HEK293T (cell line): ENCODE results near the gene UNC5CL.
A peak's percentile ranks its signal among the peaks of the same experiment; 100 is the strongest.

Experiments
- CTCF ChIA-PET: fragments of 350-600 bp; formaldehyde crosslinking; extraction: SDS; loops from one replicate; lab custom pipeline; 2021; ENCODE audit warnings: antibody characterized with exemption, inconsistent platforms; lab: Yijun Ruan, JAX
- POLR2A ChIA-PET: fragments of 350-600 bp; formaldehyde crosslinking; extraction: SDS; loops from one replicate; lab custom pipeline; 2020; ENCODE audit warnings: antibody characterized with exemption, inconsistent platforms; lab: Yijun Ruan, JAX
- DNase-seq: peaks from one replicate; pipeline ENCODE4 v3.0.0; 2012; ENCODE audit warnings: mixed read lengths; ENCODE audit errors: extremely low spot score
- ARNT ChIP-seq: fragments of 450-650 bp; IDR thresholded peaks from 2 replicates; pipeline ENCODE4 v1.6.1; 2017; ENCODE audit warnings: mild to moderate bottlenecking
- BHLHE40 ChIP-seq: fragments of 450-650 bp; IDR thresholded peaks from 2 replicates; pipeline ENCODE4 v1.6.1; 2016; ENCODE audit warnings: mild to moderate bottlenecking, moderate library complexity, borderline replicate concordance
- CTBP1 ChIP-seq: fragments of 450-650 bp; IDR thresholded peaks from 2 replicates; pipeline ENCODE4 v1.6.1; 2016; ENCODE audit warnings: borderline replicate concordance
- ELF4 ChIP-seq: fragments of 450-650 bp; IDR thresholded peaks from 2 replicates; pipeline ENCODE4 v1.6.1; 2017; ENCODE audit warnings: antibody characterized with exemption
- FOXA1 ChIP-seq: fragments of 450-650 bp; IDR thresholded peaks from 2 replicates; pipeline ENCODE4 v1.6.1; 2016; ENCODE audit warnings: mild to moderate bottlenecking
- FOXK2 ChIP-seq: fragments of 450-650 bp; IDR thresholded peaks from 2 replicates; pipeline ENCODE4 v1.6.1; 2016; ENCODE audit warnings: mild to moderate bottlenecking
- FOXM1 ChIP-seq: fragments of 450-650 bp; IDR thresholded peaks from 2 replicates; pipeline ENCODE4 v1.6.1; 2017; ENCODE audit warnings: mild to moderate bottlenecking, borderline replicate concordance
- HDGF ChIP-seq: fragments of 450-650 bp; IDR thresholded peaks from 2 replicates; pipeline ENCODE4 v1.6.1; 2017; ENCODE audit warnings: antibody characterized with exemption, borderline replicate concordance
- L3MBTL2 ChIP-seq: fragments of 450-650 bp; conservative IDR thresholded peaks from 2 replicates; pipeline ENCODE4 v1.6.1; 2016; ENCODE audit warnings: mild to moderate bottlenecking
- LEF1 ChIP-seq: fragments of 450-650 bp; IDR thresholded peaks from 2 replicates; pipeline ENCODE4 v1.6.1; 2017; ENCODE audit warnings: mild to moderate bottlenecking, borderline replicate concordance
- NFRKB ChIP-seq: fragments of 450-650 bp; IDR thresholded peaks from 2 replicates; pipeline ENCODE4 v1.6.1; 2016; ENCODE audit warnings: mild to moderate bottlenecking, moderate library complexity
- PKNOX1 ChIP-seq: fragments of 450-650 bp; IDR thresholded peaks from 2 replicates; pipeline ENCODE4 v1.6.1; 2016
- SP1 ChIP-seq: fragments of 450-650 bp; IDR thresholded peaks from 2 replicates; pipeline ENCODE4 v1.6.1; 2017
- SUZ12 ChIP-seq: fragments of 450-650 bp; IDR thresholded peaks from 2 replicates; pipeline ENCODE4 v1.6.1; 2016; ENCODE audit warnings: mild to moderate bottlenecking
- TARDBP ChIP-seq: fragments of 450-650 bp; IDR thresholded peaks from 2 replicates; pipeline ENCODE4 v1.6.1; 2016
- ZNF384 ChIP-seq: fragments of 450-650 bp; IDR thresholded peaks from 2 replicates; pipeline ENCODE4 v1.6.1; 2016

The UNC5CL gene

GRCh38 chr6:41000248-41000647, 38.8 kb downstream of the UNC5CL start:
- DNase-seq: no peak
- TF ChIP-seq TARDBP: no peak
- CTCF ChIA-PET: interaction anchor here (0.9 to 1.2 kb wide), 3 partner anchors 8 to 23 kb away, joined by 3 to 4 read pairs (median 3); no protein-coding TSS in a partner anchor
- POLR2A ChIA-PET: no interaction called here

GRCh38 chr6:40999569-40999968, 39.5 kb downstream of the UNC5CL start:
- DNase-seq: peak; percentile 66
- TF ChIP-seq FOXK2 (no peak), SUZ12 (no peak), PKNOX1 (no peak), HDGF (no peak), FOXM1 (no peak), ELF4 (no peak)
- POLR2A ChIA-PET: interaction anchor here (0.7 to 3.1 kb wide), 2 partner anchors 28 to 39 kb away, joined by 3 to 13 read pairs; no protein-coding TSS in a partner anchor
- CTCF ChIA-PET: interaction anchor here (0.5 to 2.5 kb wide), 6 partner anchors 9 to 37 kb away, joined by 3 to 10 read pairs (median 4); no protein-coding TSS in a partner anchor

DNA sequence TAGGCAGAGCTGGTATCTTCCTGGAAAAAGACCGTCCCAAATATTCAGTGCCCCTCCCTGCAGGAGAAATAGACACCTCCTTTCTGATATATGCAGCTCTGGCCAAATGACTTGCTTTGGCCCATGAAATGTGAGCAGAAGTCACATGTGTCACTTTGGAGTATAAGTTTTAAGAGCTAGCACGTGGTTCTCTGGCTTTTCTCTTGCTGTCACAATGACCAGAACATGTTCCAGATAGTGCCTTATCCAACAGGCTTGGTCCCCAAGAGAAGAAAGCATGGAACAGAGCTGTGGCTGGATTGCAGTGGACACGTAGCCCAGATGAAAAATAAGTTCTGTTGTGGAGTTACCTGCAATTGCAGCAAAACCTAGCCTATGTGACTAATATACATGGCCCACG, 40.4 kb downstream of the UNC5CL start:
- POLR2A ChIA-PET: interaction anchor here (3.1 kb wide), 1 partner anchor 29 kb away, joined by 13 read pairs; no protein-coding TSS in a partner anchor
- TF ChIP-seq ARNT: no peak
- no peak for TF ChIP-seq FOXM1
- no peak for TF ChIP-seq PKNOX1
- no peak for TF ChIP-seq L3MBTL2
- TF ChIP-seq ELF4: no peak
- TF ChIP-seq BHLHE40: no peak
- TF ChIP-seq ZNF384: no peak
- TF ChIP-seq NFRKB: no peak
- no peak for TF ChIP-seq HDGF
- no peak for TF ChIP-seq LEF1
- TF ChIP-seq SUZ12: no peak
- TF ChIP-seq TARDBP: no peak
- TF ChIP-seq FOXK2: no peak
- no peak for TF ChIP-seq FOXA1
- no peak for TF ChIP-seq CTBP1
- no peak for TF ChIP-seq SP1
- CTCF ChIA-PET: interaction anchor here (0.5 to 2.5 kb wide), 6 partner anchors 8 to 104 kb away, joined by 3 to 10 read pairs (median 3); no protein-coding TSS in a partner anchor
- DNase-seq: no peak

DNA sequence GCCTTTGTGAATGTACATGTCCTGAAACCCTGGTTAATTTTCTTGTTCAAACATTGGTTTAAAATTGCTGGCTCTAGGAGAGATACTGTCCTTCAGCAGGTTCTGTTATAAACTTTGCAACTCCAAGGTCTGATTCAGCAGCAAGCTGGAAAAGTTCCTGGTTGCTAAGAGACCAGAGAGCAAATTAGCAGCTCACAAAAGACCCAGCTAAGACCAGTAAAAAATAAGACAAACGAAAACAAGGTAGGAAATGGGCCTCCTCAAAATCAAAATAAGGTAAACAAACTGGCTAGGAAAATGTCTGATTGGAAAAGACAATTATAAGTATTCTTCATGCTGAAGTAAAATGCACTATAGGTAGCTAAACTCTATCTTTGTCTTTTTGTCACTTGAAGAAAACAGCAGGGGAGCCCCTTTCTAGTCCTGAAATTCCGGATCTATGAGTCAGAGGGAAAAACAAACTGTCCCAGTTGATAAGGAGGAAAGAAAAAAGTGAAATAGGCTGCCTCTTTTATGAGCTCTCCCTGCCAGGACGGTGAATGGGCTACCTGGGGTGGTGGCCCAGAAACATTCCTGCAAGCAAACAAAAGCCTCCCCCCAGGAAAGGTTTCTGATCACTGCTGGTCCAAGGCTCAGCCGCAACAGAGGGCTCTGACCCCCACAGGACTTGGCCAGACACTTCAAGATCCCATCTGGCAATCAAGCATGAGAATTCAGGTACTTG, 41.6 kb downstream of the UNC5CL start:
- 0 out of 2 replicates have a peak, but pooled peaks have one; percentile 8 for TF ChIP-seq CTBP1
- TF ChIP-seq L3MBTL2: no peak
- ChIA-PET CTCF (interaction anchor here (0.6 to 2.5 kb wide), 4 partner anchors 31 to 1888 kb away, joined by 4 to 10 read pairs (median 6); no protein-coding TSS in a partner anchor), POLR2A (interaction anchor here (1.2 to 3.1 kb wide), 2 partner anchors 31 to 75 kb away, joined by 3 to 13 read pairs; partner anchors contain the start of genes NFYA and OARD1)
- peak; percentile 40 for DNase-seq

- CTCF ChIA-PET: interaction anchor here (1.3 to 1.6 kb wide), 2 partner anchors 31 to 85 kb away, joined by 5 read pairs; no protein-coding TSS in a partner anchor
- TF ChIP-seq NFRKB (no peak), ZNF384 (no peak), SP1 (no peak), FOXA1 (no peak), BHLHE40 (no peak), PKNOX1 (peak; percentile 57)
- POLR2A ChIA-PET: interaction anchor here (1.2 to 3.1 kb wide), 2 partner anchors 31 to 76 kb away, joined by 3 to 13 read pairs; partner anchors contain the start of genes NFYA and OARD1
- peak; percentile 11 for DNase-seq
These were observed 42.3 kb downstream of the UNC5CL start for GRCh38 chr6:40996591-40997233.

GRCh38 chr6:40992746-40993145, 46.3 kb downstream of the UNC5CL start:
- POLR2A ChIA-PET: no interaction called here
- CTCF ChIA-PET: interaction anchor here (1.5 kb wide), 1 partner anchor 35 kb away, joined by 6 read pairs; no protein-coding TSS in a partner anchor
- no peak for TF ChIP-seq FOXA1
- TF ChIP-seq PKNOX1: no peak
- no peak for TF ChIP-seq HDGF
- no peak for TF ChIP-seq SP1
- TF ChIP-seq TARDBP: no peak
- no peak for TF ChIP-seq CTBP1
- TF ChIP-seq L3MBTL2: no peak
- TF ChIP-seq FOXM1: no peak
- no peak for TF ChIP-seq NFRKB
- TF ChIP-seq ZNF384: no peak
- TF ChIP-seq ARNT: no peak
- no peak for TF ChIP-seq FOXK2
- no peak for TF ChIP-seq BHLHE40
- no peak for TF ChIP-seq SUZ12
- TF ChIP-seq LEF1: no peak
- no peak for TF ChIP-seq ELF4
- no peak for DNase-seq
